ENCODE data around the gene KDM3B.

DNA sequence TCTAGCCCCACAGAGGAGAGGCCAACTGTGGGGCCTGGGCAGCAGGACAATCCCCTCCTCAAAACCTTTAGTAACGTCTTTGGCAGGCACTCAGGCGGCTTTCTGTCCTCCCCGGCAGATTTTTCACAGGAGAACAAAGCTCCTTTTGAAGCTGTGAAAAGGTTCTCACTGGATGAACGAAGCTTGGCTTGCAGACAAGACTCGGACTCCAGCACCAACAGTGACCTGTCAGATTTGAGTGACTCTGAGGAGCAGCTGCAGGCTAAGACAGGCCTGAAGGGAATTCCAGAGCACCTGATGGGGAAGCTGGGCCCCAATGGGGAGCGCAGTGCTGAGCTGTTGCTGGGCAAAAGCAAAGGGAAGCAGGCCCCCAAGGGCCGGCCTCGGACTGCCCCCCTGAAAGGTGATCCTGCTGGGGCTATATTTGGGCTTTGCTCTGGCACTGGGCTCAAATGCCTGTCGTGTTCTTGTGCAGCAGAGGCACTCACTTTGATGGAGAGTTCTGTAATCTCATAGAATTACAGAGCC lies 39.4 kb downstream of the KDM3B start:
- no peak for TF ChIP-seq EZH2 (optimal IDR thresholded peaks at IDR 0.05; ENCODE audit: low read depth, low read length)
- TF ChIP-seq, protein P1, sequence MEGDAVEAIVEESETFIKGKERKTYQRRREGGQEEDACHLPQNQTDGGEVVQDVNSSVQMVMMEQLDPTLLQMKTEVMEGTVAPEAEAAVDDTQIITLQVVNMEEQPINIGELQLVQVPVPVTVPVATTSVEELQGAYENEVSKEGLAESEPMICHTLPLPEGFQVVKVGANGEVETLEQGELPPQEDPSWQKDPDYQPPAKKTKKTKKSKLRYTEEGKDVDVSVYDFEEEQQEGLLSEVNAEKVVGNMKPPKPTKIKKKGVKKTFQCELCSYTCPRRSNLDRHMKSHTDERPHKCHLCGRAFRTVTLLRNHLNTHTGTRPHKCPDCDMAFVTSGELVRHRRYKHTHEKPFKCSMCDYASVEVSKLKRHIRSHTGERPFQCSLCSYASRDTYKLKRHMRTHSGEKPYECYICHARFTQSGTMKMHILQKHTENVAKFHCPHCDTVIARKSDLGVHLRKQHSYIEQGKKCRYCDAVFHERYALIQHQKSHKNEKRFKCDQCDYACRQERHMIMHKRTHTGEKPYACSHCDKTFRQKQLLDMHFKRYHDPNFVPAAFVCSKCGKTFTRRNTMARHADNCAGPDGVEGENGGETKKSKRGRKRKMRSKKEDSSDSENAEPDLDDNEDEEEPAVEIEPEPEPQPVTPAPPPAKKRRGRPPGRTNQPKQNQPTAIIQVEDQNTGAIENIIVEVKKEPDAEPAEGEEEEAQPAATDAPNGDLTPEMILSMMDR (IDR thresholded peaks at IDR 0.05; ENCODE audit: low read length): no peak
